HepG2 (cell line): ENCODE data around the gene SPACDR. TPM values are rescaled to one million over a fixed set of nuclear protein-coding genes. Genes with fewer than 3 reads are reported as not detected.

ENCODE experiments used
- AHDC1 ChIP-seq: sonication (generic); formaldehyde crosslinking; IDR thresholded peaks from 2 replicates; pipeline ENCODE4 v1.5.1; 2020; ENCODE audit warnings: mild to moderate bottlenecking, missing genetic modification reagents, borderline replicate concordance
- ARHGAP35 ChIP-seq: sonication (generic); formaldehyde crosslinking; IDR thresholded peaks from 2 replicates; pipeline ENCODE4 v1.9.0; 2022; ENCODE audit warnings: mild to moderate bottlenecking, inconsistent platforms, moderate library complexity, missing genetic modification reagents, borderline replicate concordance
- EHMT2 ChIP-seq: fragments of 200-600 bp; sonication (generic); IDR thresholded peaks from 2 replicates; pipeline ENCODE4 v1.7.0; 2017; ENCODE audit warnings: antibody characterized with exemption, low read depth, low read length, borderline replicate concordance
- FOSL2 ChIP-seq: sonication (generic); formaldehyde crosslinking; IDR thresholded peaks from 2 replicates; pipeline ENCODE4 v1.4.0; 2020; ENCODE audit warnings: missing genetic modification reagents
- FOXC1 ChIP-seq: sonication (generic); formaldehyde crosslinking; IDR thresholded peaks from 2 replicates; pipeline ENCODE4 v1.8.0; 2022; ENCODE audit warnings: mild to moderate bottlenecking, missing genetic modification reagents, borderline replicate concordance
- HINFP ChIP-seq: sonication (generic); formaldehyde crosslinking; IDR thresholded peaks from 2 replicates; pipeline ENCODE4 v1.4.0; 2020; ENCODE audit warnings: low read depth, mild to moderate bottlenecking, missing genetic modification reagents
- RFX3 ChIP-seq: IDR thresholded peaks from 2 replicates; pipeline ENCODE4 v1.6.1; 2016; ENCODE audit warnings: missing biosample characterization, missing genetic modification reagents
- ZHX1 ChIP-seq: sonication (generic); formaldehyde crosslinking; IDR thresholded peaks from 2 replicates; pipeline ENCODE4 v1.8.1; 2022; ENCODE audit warnings: low read depth, mild to moderate bottlenecking, missing genetic modification reagents
- ZNF543 ChIP-seq: sonication (generic); formaldehyde crosslinking; IDR thresholded peaks from 2 replicates; pipeline ENCODE4 v1.4.0; 2020; ENCODE audit warnings: mild to moderate bottlenecking, missing genetic modification reagents
- ZNF569 ChIP-seq: sonication (generic); formaldehyde crosslinking; IDR thresholded peaks from 2 replicates; pipeline ENCODE4 v1.5.0; 2020; ENCODE audit warnings: mild to moderate bottlenecking, missing genetic modification reagents, moderate library complexity, borderline replicate concordance
- polyA plus RNA-seq, 8 experiments: library from polyadenylated mRNA; depleted of rRNA in 3 of 8; stranded (reverse) in 7 of 8; unstranded in 1 of 8; fragments of >200 nt; fragmentation: Illumina TruSeq in 4 of 8; extraction: Trizol in 4 of 8; gene quantifications; 2 replicates each; pipeline versions ENCODE4 v1.2.1 to v1.2.3, GENCODE V29; 2011 to 2016; ENCODE audit warnings: low read depth in 4 of 8, missing spikeins in 1 of 8, mixed read lengths in 1 of 8; ENCODE audit not compliant: insufficient read depth in 1 of 8
- total RNA-seq, 5 experiments: library from RNA; depleted of rRNA; stranded (reverse); fragments of >200 nt; fragmentation: Illumina TruSeq; extraction: Trizol; gene quantifications; 2 replicates each; pipeline ENCODE4 v1.2.3, GENCODE V29; 2016; ENCODE audit warnings: low read depth in 1 of 5
- TF ChIP-seq, protein P1 (sequence below): sonication (generic); formaldehyde crosslinking; IDR thresholded peaks from 2 replicates; pipeline ENCODE4 v1.5.0; 2020; ENCODE audit warnings: mild to moderate bottlenecking, missing genetic modification reagents
- TF ChIP-seq, protein P2 (sequence below): sonication (generic); formaldehyde crosslinking; conservative IDR thresholded peaks from 2 replicates; pipeline ENCODE4 v1.8.0; 2022; ENCODE audit warnings: missing genetic modification reagents

SPACDR gene
- total and polyA plus RNA-seq, 2 of the 13 experiments (the other 11 are each of a cell fraction or from before 2014, with no cell fraction given) = 0.41 TPM; not detected in 1

GRCh38 chr7:100428199-100428966, 35.7 kb downstream of the SPACDR start, which contains the start of gene ZCWPW1 (continued):
- TF ChIP-seq, protein P1, sequence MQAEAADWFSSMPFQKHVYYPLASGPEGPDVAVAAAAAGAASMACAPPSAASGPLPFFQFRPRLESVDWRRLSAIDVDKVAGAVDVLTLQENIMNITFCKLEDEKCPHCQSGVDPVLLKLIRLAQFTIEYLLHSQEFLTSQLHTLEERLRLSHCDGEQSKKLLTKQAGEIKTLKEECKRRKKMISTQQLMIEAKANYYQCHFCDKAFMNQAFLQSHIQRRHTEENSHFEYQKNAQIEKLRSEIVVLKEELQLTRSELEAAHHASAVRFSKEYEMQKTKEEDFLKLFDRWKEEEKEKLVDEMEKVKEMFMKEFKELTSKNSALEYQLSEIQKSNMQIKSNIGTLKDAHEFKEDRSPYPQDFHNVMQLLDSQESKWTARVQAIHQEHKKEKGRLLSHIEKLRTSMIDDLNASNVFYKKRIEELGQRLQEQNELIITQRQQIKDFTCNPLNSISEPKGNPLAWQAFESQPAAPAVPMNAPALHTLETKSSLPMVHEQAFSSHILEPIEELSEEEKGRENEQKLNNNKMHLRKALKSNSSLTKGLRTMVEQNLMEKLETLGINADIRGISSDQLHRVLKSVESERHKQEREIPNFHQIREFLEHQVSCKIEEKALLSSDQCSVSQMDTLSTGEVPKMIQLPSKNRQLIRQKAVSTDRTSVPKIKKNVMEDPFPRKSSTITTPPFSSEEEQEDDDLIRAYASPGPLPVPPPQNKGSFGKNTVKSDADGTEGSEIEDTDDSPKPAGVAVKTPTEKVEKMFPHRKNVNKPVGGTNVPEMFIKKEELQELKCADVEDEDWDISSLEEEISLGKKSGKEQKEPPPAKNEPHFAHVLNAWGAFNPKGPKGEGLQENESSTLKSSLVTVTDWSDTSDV (CRISPR knock-in tag) = no peak
- TF ChIP-seq AHDC1 (CRISPR knock-in tag) (peak; percentile 67; the same call in 1 of the 2 replicates), ARHGAP35 (CRISPR knock-in tag) (no peak; the same call in 1 of the 2 replicates), FOSL2 (CRISPR knock-in tag) (0 out of 2 replicates have a peak, but pooled peaks have one; percentile 34), EHMT2 (no peak), ZNF569 (CRISPR knock-in tag) (0 out of 2 replicates have a peak, but pooled peaks have one; percentile 45), ZNF543 (CRISPR knock-in tag) (peak; percentile 80), RFX3 (CRISPR knock-in tag) (no peak), HINFP (CRISPR knock-in tag) (peak; percentile 76), FOXC1 (CRISPR knock-in tag) (peak; percentile 19; the same call in 1 of the 2 replicates), ZHX1 (CRISPR knock-in tag) (peak; percentile 95)
- TF ChIP-seq, protein P2, sequence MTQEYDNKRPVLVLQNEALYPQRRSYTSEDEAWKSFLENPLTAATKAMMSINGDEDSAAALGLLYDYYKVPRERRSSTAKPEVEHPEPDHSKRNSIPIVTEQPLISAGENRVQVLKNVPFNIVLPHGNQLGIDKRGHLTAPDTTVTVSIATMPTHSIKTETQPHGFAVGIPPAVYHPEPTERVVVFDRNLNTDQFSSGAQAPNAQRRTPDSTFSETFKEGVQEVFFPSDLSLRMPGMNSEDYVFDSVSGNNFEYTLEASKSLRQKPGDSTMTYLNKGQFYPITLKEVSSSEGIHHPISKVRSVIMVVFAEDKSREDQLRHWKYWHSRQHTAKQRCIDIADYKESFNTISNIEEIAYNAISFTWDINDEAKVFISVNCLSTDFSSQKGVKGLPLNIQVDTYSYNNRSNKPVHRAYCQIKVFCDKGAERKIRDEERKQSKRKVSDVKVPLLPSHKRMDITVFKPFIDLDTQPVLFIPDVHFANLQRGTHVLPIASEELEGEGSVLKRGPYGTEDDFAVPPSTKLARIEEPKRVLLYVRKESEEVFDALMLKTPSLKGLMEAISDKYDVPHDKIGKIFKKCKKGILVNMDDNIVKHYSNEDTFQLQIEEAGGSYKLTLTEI (CRISPR knock-in tag) = no peak
